ENCODE data around the gene ZNF687.

ZNF687 gene

GRCh38 chr1:151282883-151283725 lies 1.0 kb downstream of the ZNF687 start:
- TF ChIP-seq CTCF (IDR thresholded peaks at IDR 0.05; ENCODE audit: low read depth, low read length, missing control alignments): no peak
- DNase-seq (ENCODE audit: low read depth): no peak
- in situ Hi-C loops (cut with HindIII; ENCODE audit: low sequenced_read_pairs): no loop called here
- peak overlapping the region; percentile 66 for H3K4me3 ChIP-seq (ENCODE audit: low read depth, low read length)

GRCh38 chr1:151284013-151284577 lies 2.0 kb downstream of the ZNF687 start:
- no peak for DNase-seq (ENCODE audit: low read depth)
- TF ChIP-seq CTCF (IDR thresholded peaks at IDR 0.05; ENCODE audit: low read depth, low read length, missing control alignments): no peak
- H3K4me3 ChIP-seq (ENCODE audit: low read depth, low read length): peak overlapping the region; percentile 66
- in situ Hi-C loops (cut with HindIII; ENCODE audit: low sequenced_read_pairs): no loop called here

- H3K4me3 ChIP-seq (ENCODE audit: low read depth, low read length): no peak overlapping the region
- TF ChIP-seq CTCF (IDR thresholded peaks at IDR 0.05; ENCODE audit: low read depth, low read length, missing control alignments): no peak
- no peak for DNase-seq (ENCODE audit: low read depth)
- in situ Hi-C loops (cut with HindIII; ENCODE audit: low sequenced_read_pairs): no loop called here
Measured at GRCh38 chr1:151286619-151287340, 4.7 kb downstream of the ZNF687 start.

GRCh38 chr1:151287341-151287699 lies 5.2 kb downstream of the ZNF687 start:
- in situ Hi-C loops (cut with HindIII; ENCODE audit: low sequenced_read_pairs): no loop called here
- no peak for DNase-seq (ENCODE audit: low read depth)
- no peak overlapping the region for H3K4me3 ChIP-seq (ENCODE audit: low read depth, low read length)
- no peak for TF ChIP-seq CTCF (IDR thresholded peaks at IDR 0.05; ENCODE audit: low read depth, low read length, missing control alignments)

GRCh38 chr1:151287767-151288500 lies 5.8 kb downstream of the ZNF687 start:
- H3K4me3 ChIP-seq (ENCODE audit: low read depth, low read length): no peak overlapping the region
- in situ Hi-C loops (cut with HindIII; ENCODE audit: low sequenced_read_pairs): no loop called here

More at GRCh38 chr1:151287767-151288500, 5.8 kb downstream of the ZNF687 start:
- DNase-seq (ENCODE audit: low read depth): no peak
- no peak for TF ChIP-seq CTCF (IDR thresholded peaks at IDR 0.05; ENCODE audit: low read depth, low read length, missing control alignments)
